ENCODE results near the gene CACUL1. TPM values are rescaled to one million over a fixed set of nuclear protein-coding genes. Genes with fewer than 3 reads are reported as not detected.
"Not testable (repeated sequence)": the region's sequence is repeated elsewhere in the genome, so short reads cannot be mapped to it uniquely, and the experiment has no call there.

CACUL1 gene
- total and polyA plus RNA-seq, 10 donors = 4.3 to 56.7 (median 34.9) TPM

DNA sequence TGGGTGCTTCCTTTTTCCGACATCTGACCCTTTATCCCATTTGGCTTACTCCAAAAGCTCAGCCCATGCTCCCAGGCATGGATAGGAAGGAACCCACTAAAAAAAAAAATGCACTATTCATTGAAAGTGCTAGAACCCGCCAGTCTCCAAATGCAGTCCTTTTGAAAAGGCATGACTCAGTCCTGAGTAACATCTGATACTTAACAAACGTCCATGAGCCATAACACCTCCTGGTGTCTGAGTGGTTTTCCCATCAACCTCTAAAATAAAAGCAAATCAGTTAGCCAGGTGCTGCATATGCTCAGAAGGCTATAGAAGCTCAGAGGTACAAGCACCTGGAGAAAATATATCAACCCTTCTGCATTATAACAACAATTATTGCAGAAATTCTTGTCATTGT is 45.0 kb upstream of the CACUL1 start:
- no peak for TF ChIP-seq POLR2AphosphoS5 (IDR thresholded peaks at IDR 0.05)
- TF ChIP-seq, protein P1, sequence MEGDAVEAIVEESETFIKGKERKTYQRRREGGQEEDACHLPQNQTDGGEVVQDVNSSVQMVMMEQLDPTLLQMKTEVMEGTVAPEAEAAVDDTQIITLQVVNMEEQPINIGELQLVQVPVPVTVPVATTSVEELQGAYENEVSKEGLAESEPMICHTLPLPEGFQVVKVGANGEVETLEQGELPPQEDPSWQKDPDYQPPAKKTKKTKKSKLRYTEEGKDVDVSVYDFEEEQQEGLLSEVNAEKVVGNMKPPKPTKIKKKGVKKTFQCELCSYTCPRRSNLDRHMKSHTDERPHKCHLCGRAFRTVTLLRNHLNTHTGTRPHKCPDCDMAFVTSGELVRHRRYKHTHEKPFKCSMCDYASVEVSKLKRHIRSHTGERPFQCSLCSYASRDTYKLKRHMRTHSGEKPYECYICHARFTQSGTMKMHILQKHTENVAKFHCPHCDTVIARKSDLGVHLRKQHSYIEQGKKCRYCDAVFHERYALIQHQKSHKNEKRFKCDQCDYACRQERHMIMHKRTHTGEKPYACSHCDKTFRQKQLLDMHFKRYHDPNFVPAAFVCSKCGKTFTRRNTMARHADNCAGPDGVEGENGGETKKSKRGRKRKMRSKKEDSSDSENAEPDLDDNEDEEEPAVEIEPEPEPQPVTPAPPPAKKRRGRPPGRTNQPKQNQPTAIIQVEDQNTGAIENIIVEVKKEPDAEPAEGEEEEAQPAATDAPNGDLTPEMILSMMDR (IDR thresholded peaks at IDR 0.05 in 8 of 11, conservative IDR thresholded peaks at IDR 0.05 in 3 of 11) = no peak
- no peak for TF ChIP-seq POLR2A (IDR thresholded peaks at IDR 0.05)
- DNase-seq = no peak
- peaks cover 0 to 11% (median 2%) of the 10 kb centered on the region in 8 donors for H3K9me3 ChIP-seq
- H3K4me1 ChIP-seq = no peaks in the 10 kb centered on the region
- no peaks in the 10 kb centered on the region for H3K36me3 ChIP-seq
- H3K27me3 ChIP-seq (replicated peaks in 1 of 7) = peaks cover 0 to 25% (median 0%) of the 10 kb centered on the region in 7 donors
- intact Hi-C loops (cut with DNase I; ENCODE audit: low total_unique reads) = no loop called here
- no peak overlapping the region for H3K27ac ChIP-seq
- WGBS, 5 donors = 59 to 71% (median 63%) methylated on average over 3 of the region's 3 CpGs
- H3K4me3 ChIP-seq = no peak overlapping the region

DNA sequence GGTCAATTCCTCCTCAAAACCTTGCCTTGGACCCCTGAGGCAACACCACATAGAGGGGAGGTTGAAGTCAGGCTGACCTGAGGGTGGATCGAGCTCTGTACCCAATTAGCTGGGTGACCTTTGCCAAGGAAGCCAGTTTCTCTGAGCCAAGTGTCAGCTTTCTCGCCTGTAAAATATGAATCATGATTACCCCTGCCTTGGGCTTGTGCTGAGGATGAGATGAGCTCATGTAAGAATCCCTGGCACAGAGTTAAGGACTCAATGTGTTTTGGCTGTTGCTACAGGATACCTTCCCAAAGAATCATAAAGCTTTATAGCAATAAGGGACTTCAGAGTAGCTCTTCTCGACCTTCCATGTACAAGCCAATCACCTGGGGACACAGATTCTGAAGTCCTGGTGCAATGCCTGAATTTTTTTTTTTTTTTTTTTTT is 43.5 kb upstream of the CACUL1 start:
- TF ChIP-seq POLR2AphosphoS5 (IDR thresholded peaks at IDR 0.05) (no peak), POLR2A (IDR thresholded peaks at IDR 0.05) (no peak)
- TF ChIP-seq, protein P1 (IDR thresholded peaks at IDR 0.05 in 8 of 11, conservative IDR thresholded peaks at IDR 0.05 in 3 of 11) = no peak
- WGBS, 5 donors = 40 to 71% (median 62%) methylated on average over 3 of the region's 3 CpGs
- no peaks in the 10 kb centered on the region for H3K36me3 ChIP-seq
- H3K9me3 ChIP-seq = peaks cover 0 to 11% (median 2%) of the 10 kb centered on the region in 8 donors
- intact Hi-C loops (cut with DNase I; ENCODE audit: low total_unique reads) = no loop called here
- no peaks in the 10 kb centered on the region for H3K4me1 ChIP-seq
- H3K27me3 ChIP-seq (replicated peaks in 1 of 7) = peaks cover 0 to 27% (median 0%) of the 10 kb centered on the region in 7 donors
- H3K27ac ChIP-seq = no peak overlapping the region
- no peak for DNase-seq
- no peak overlapping the region for H3K4me3 ChIP-seq

DNA sequence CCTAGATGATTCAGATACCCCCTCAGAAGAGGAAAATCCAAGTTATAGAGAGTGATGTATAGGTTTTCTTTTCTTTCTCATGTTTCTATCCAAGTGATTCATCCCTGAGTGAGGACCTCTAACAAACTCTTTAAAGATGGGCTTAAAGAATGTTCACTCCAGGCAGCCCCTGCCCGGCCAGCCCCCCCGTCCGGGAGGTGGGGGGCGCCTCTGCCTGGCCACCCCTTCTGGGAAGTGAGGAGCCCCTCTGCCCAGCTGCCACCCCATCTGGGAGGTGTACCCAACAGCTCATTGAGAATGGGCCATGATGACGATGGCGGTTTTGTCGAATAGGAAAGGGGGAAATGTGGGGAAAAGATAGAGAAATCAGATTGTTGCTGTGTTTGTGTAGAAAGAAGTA is 40.2 kb upstream of the CACUL1 start:
- H3K4me3 ChIP-seq; intact Hi-C loops (cut with DNase I; ENCODE audit: low total_unique reads); H3K27ac ChIP-seq; H3K36me3 ChIP-seq; DNase-seq; H3K4me1 ChIP-seq: not testable (repeated sequence)
- H3K9me3 ChIP-seq = peaks cover 0 to 11% (median 2%) of the 10 kb centered on the region in 8 donors
- 92 to 98% (median 95%) methylated on average over 7 of the region's 7 CpGs for WGBS, 5 donors
- peaks cover 0 to 19% (median 0%) of the 10 kb centered on the region in 7 donors for H3K27me3 ChIP-seq (replicated peaks in 1 of 7)

DNA sequence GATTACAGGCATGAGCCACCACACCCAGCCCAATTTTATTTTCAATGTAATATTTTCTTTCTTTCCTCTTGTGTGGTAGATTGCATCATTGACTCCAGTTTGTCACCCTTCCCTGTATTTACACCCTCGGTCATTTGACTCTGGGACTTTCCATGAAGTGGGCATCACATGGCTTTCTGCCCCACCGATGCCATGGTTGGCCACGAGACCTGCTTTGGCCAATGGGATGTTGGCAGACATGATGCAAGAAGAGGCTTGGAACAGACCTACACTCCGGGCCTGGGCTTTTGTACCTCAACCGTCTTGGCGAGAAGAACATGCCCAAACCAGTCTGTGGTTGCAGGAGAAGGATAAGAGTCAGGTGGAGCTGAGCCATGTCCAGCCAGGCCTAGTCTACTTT is 38.8 kb upstream of the CACUL1 start:
- Histone ChIP-seq H3K36me3 (no peaks in the 10 kb centered on the region), H3K27me3 (replicated peaks in 1 of 7) (peaks cover 0 to 4% (median 0%) of the 10 kb centered on the region in 7 donors), H3K4me1 (no peaks in the 10 kb centered on the region), H3K4me3 (no peak overlapping the region), H3K27ac (peak overlapping the region in 1 of 8 donors; percentile 57), H3K9me3 (peaks cover 0 to 11% (median 2%) of the 10 kb centered on the region in 8 donors)
- WGBS, 5 donors = 74 to 94% (median 83%) methylated on average over 6 of the region's 6 CpGs
- DNase-seq = no peak
- intact Hi-C loops (cut with DNase I; ENCODE audit: low total_unique reads) = no loop called here
- TF ChIP-seq, protein P1 (IDR thresholded peaks at IDR 0.05 in 8 of 11, conservative IDR thresholded peaks at IDR 0.05 in 3 of 11) = no peak
- TF ChIP-seq POLR2AphosphoS5 (IDR thresholded peaks at IDR 0.05) (no peak), POLR2A (IDR thresholded peaks at IDR 0.05) (no peak)

DNA sequence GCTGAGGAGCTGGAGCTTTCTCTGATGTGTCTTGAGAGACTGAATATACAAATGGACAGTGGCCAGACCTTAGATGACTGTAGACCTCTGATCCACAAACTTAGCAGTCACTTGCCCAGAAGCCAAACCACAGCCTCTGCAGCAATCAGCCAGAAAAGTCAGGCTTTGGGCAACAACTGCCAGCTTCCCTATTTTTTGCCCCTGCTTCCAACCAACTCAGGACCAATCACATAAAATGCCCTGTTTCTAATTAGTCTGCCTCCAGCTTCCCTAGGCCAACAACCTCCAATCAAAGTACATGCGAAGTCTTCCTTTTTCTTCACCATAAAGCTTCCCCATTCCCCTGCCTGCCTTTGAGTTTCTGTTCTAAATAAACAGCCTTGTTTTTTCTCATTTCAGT is 37.8 kb upstream of the CACUL1 start:
- intact Hi-C loops (cut with DNase I; ENCODE audit: low total_unique reads) = no loop called here
- 23 to 55% (median 49%) methylated on average over 1 of the region's 1 CpG for WGBS, 5 donors
- Histone ChIP-seq H3K4me1 (no peaks in the 10 kb centered on the region), H3K27me3 (replicated peaks in 1 of 7) (peaks cover 0 to 9% (median 0%) of the 10 kb centered on the region in 7 donors), H3K27ac (peak overlapping the region in 4 of 8 donors; percentile 18 to 72 (median 44)), H3K4me3 (no peak overlapping the region), H3K9me3 (peaks cover 0 to 11% (median 2%) of the 10 kb centered on the region in 8 donors), H3K36me3 (no peaks in the 10 kb centered on the region)
- peak in 1 of 3 donors; percentile 38 for TF ChIP-seq POLR2AphosphoS5 (IDR thresholded peaks at IDR 0.05)
- TF ChIP-seq, protein P1 (IDR thresholded peaks at IDR 0.05 in 8 of 11, conservative IDR thresholded peaks at IDR 0.05 in 3 of 11) = no peak
- no peak for DNase-seq
